SU-DHL-6 (cell line): ENCODE data around the gene PON3.

ENCODE experiments used
- H2AFZ ChIP-seq: fragments of 200-600 bp; sonication (generic); 2 replicates; pipeline ENCODE4 v1.6.1; 2014; ENCODE audit warnings: low read depth, mild to moderate bottlenecking, moderate library complexity, mixed read lengths, antibody characterized with exemption, low read length; ENCODE audit not compliant: severe bottlenecking
- H3F3A ChIP-seq: fragments of 200-600 bp; shearing (Covaris generic); 2 replicates; pipeline ENCODE4 v1.6.0; 2016; ENCODE audit warnings: antibody characterized with exemption, mild to moderate bottlenecking; ENCODE audit not compliant: insufficient read depth
- H3K27ac ChIP-seq: fragments of 200-600 bp; sonication (generic); 2 replicates; pipeline ENCODE4 v1.5.1; 2016; ENCODE audit warnings: low read depth, mild to moderate bottlenecking, low read length, moderate library complexity, mixed read lengths
- H3K27me3 ChIP-seq: fragments of 200-600 bp; sonication (generic), shearing (Covaris generic); 2 replicates; pipeline ENCODE4 v1.6.0; 2014; ENCODE audit warnings: mild to moderate bottlenecking, low read length
- H3K36me3 ChIP-seq: fragments of 200-600 bp; sonication (generic); 2 replicates; pipeline ENCODE4 v1.6.1; 2014; ENCODE audit warnings: mild to moderate bottlenecking, low read length, mixed read lengths
- H3K4me2 ChIP-seq: fragments of 300-600, 200-600 bp; shearing (Covaris generic), sonication (generic); 2 replicates; pipeline ENCODE4 v1.6.0; 2014; ENCODE audit warnings: low read length, low read depth, mild to moderate bottlenecking; ENCODE audit not compliant: poor library complexity, severe bottlenecking
- H3K4me3 ChIP-seq: fragments of 200-600 bp; sonication (generic); 2 replicates; pipeline ENCODE4 v1.5.1; 2014; ENCODE audit warnings: antibody characterized with exemption, low read length, mild to moderate bottlenecking, mixed read lengths; ENCODE audit not compliant: insufficient read depth, poor library complexity, severe bottlenecking
- H3K79me2 ChIP-seq: fragments of 200-600 bp; sonication (generic); 2 replicates; pipeline ENCODE4 v1.6.1; 2014; ENCODE audit warnings: mild to moderate bottlenecking, low read length, moderate library complexity; ENCODE audit not compliant: insufficient read depth
- H3K9ac ChIP-seq: fragments of 200-600 bp; sonication (generic); 2 replicates; pipeline ENCODE4 v1.7.0; 2014; ENCODE audit warnings: mild to moderate bottlenecking, low read length
- H3K9me2 ChIP-seq: fragments of 200-600 bp; sonication (generic); replicated peaks from 2 replicates; pipeline ENCODE4 v1.6.1; 2014; ENCODE audit warnings: low read length; ENCODE audit not compliant: insufficient read depth
- H3K9me3 ChIP-seq: fragments of 200-600 bp; sonication (generic); 2 replicates; pipeline ENCODE4 v1.6.1; 2014; ENCODE audit warnings: low read length, mixed read lengths; ENCODE audit not compliant: insufficient read depth
- H4K20me1 ChIP-seq: fragments of 200-600 bp; sonication (generic); 2 replicates; pipeline ENCODE4 v1.6.1; 2014; ENCODE audit warnings: low read depth, mild to moderate bottlenecking, antibody characterized with exemption, low read length, moderate library complexity, mixed read lengths
- EZH2phosphoT487 ChIP-seq: fragments of 200-600 bp; sonication (generic), shearing (Covaris generic); conservative IDR thresholded peaks from 2 replicates; pipeline ENCODE4 v1.6.1; 2018; ENCODE audit warnings: mild to moderate bottlenecking, antibody characterized with exemption, low read length, moderate library complexity, mixed read lengths
- TF ChIP-seq, protein P1 (sequence below): fragments of 200-600 bp; sonication (generic); IDR thresholded peaks from one replicate; pipeline ENCODE4 v1.5.1; 2017; ENCODE audit warnings: antibody characterized with exemption, mild to moderate bottlenecking, low read length, moderate library complexity; ENCODE audit not compliant: insufficient read depth, poor library complexity, severe bottlenecking

Gene PON3

DNA sequence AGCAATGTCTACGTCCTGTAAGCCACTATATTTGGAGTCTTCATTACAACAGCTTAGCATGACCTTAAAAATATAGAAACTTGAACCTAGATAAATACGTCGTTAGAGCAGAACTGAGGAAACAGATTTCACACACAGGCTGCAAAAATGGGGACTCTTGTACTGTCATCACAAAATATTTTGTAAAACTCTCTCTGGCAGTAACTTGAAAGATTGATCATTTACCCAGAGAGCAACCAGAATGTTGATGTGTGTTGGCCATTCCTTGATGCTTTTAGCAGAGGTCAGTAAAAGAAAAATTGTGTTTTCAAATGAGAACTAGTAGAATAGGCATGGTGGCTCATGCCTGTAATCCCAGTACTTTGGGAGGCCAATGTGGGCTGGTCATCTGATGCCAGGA, 57.3 kb downstream of the PON3 start:
- no peaks in the 10 kb centered on the region; the same call in 1 of the 2 replicates for H3K9me2 ChIP-seq
- H3K27me3 ChIP-seq, result no peaks in the 10 kb centered on the region
- H2AFZ ChIP-seq, result no peak overlapping the region
- no peaks in the 10 kb centered on the region for H3F3A ChIP-seq
- no peak overlapping the region for H3K27ac ChIP-seq
- no peak overlapping the region for H3K9ac ChIP-seq
- H3K4me2 ChIP-seq, result no peak overlapping the region
- no peaks in the 10 kb centered on the region for H4K20me1 ChIP-seq
- H3K9me3 ChIP-seq, result no peaks in the 10 kb centered on the region
- H3K4me3 ChIP-seq, result no peak overlapping the region
- no peaks in the 10 kb centered on the region for H3K36me3 ChIP-seq
- TF ChIP-seq, protein P1, sequence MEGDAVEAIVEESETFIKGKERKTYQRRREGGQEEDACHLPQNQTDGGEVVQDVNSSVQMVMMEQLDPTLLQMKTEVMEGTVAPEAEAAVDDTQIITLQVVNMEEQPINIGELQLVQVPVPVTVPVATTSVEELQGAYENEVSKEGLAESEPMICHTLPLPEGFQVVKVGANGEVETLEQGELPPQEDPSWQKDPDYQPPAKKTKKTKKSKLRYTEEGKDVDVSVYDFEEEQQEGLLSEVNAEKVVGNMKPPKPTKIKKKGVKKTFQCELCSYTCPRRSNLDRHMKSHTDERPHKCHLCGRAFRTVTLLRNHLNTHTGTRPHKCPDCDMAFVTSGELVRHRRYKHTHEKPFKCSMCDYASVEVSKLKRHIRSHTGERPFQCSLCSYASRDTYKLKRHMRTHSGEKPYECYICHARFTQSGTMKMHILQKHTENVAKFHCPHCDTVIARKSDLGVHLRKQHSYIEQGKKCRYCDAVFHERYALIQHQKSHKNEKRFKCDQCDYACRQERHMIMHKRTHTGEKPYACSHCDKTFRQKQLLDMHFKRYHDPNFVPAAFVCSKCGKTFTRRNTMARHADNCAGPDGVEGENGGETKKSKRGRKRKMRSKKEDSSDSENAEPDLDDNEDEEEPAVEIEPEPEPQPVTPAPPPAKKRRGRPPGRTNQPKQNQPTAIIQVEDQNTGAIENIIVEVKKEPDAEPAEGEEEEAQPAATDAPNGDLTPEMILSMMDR, result no peak
- no peak for TF ChIP-seq EZH2phosphoT487
- no peaks in the 10 kb centered on the region for H3K79me2 ChIP-seq

DNA sequence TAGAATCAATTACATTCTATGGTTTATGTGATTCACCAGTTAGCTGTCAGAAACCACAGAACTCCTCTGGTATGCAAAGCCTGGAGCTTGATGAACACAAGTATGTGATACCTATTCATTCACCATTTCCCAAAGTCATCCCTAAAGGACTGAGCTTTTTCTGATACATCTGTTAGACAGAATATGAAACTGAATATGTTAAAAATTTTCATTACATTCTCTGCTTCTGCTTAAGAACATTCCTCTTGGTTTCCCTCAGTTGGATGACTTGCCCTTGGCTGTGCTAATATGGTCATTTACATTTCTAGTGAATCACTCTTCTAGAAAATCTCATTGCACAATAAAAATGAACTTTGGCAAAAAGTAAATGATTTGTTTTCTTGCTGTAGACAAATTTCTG, 61.1 kb downstream of the PON3 start:
- Histone ChIP-seq H3F3A (no peaks in the 10 kb centered on the region), H3K4me3 (no peak overlapping the region), H2AFZ (no peak overlapping the region), H3K27me3 (no peaks in the 10 kb centered on the region), H3K79me2 (no peaks in the 10 kb centered on the region), H3K9me3 (no peaks in the 10 kb centered on the region), H4K20me1 (no peaks in the 10 kb centered on the region), H3K36me3 (no peaks in the 10 kb centered on the region), H3K27ac (no peak overlapping the region), H3K9ac (no peak overlapping the region), H3K9me2 (no peaks in the 10 kb centered on the region), H3K4me2 (no peak overlapping the region)
- TF ChIP-seq, protein P1, result no peak
- TF ChIP-seq EZH2phosphoT487, result no peak

DNA sequence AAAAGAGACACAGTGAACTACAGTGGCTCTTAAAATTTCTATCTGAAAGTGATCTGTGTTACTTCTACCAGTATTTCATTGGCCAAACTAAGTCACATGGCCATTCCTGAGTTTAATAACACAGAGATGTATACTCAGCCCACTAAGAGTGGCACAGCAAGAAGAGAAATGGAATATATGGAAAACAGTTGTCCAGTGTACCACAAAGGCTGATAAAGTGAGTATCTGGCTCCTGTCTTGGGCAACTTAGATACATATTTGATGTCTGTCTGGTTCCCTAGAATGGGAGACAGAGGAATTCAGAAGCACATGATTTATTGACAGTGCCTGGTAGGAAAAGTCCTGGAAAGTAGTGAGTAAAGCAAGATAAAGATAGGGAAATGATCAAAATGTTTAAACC, 61.7 kb downstream of the PON3 start:
- TF ChIP-seq, protein P1, result no peak
- no peak for TF ChIP-seq EZH2phosphoT487
- no peak overlapping the region for H3K4me2 ChIP-seq
- no peaks in the 10 kb centered on the region for H3K27me3 ChIP-seq
- no peaks in the 10 kb centered on the region for H3K9me2 ChIP-seq
- H3F3A ChIP-seq, result no peaks in the 10 kb centered on the region
- H3K9ac ChIP-seq, result no peak overlapping the region
- H3K9me3 ChIP-seq, result no peaks in the 10 kb centered on the region
- H3K79me2 ChIP-seq, result no peaks in the 10 kb centered on the region
- no peak overlapping the region for H3K27ac ChIP-seq
- H3K4me3 ChIP-seq, result no peak overlapping the region
- H4K20me1 ChIP-seq, result no peaks in the 10 kb centered on the region
- H2AFZ ChIP-seq, result no peak overlapping the region
- no peaks in the 10 kb centered on the region for H3K36me3 ChIP-seq

DNA sequence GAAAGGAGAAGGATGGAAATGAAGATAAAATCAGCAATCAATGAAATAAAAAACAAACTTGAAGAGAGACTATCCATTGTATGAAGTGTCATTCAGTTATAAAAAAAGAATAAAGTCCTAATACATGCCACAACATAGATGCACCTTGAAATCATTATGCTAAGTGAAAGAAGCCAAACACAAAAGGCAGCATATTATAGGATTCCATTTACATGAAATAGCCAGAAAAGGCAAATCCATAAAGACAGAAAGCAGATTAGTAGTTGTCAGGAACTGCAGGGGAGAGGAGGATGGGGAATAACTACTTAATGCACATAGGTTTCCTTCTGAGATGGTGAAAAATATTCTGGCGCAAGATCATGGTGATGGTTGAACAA, 65.2 kb downstream of the PON3 start:
- no peaks in the 10 kb centered on the region for H4K20me1 ChIP-seq
- no peak overlapping the region for H3K4me3 ChIP-seq
- no peaks in the 10 kb centered on the region for H3K9me3 ChIP-seq
- H3K9ac ChIP-seq, result no peak overlapping the region
- H3K4me2 ChIP-seq, result no peak overlapping the region
- H2AFZ ChIP-seq, result no peak overlapping the region
- no peak for TF ChIP-seq EZH2phosphoT487
- TF ChIP-seq, protein P1, result no peak
- H3K79me2 ChIP-seq, result no peaks in the 10 kb centered on the region
- H3K9me2 ChIP-seq, result no peaks in the 10 kb centered on the region
- no peaks in the 10 kb centered on the region for H3K27me3 ChIP-seq
- H3K27ac ChIP-seq, result no peak overlapping the region
- no peaks in the 10 kb centered on the region for H3K36me3 ChIP-seq
- no peaks in the 10 kb centered on the region for H3F3A ChIP-seq
